HepG2 (cell line): ENCODE measurements around the gene CCN6. TPM values are rescaled to one million over a fixed set of nuclear protein-coding genes. Genes with fewer than 3 reads are reported as not detected.
A peak's percentile ranks its signal among the peaks of the same experiment; 100 is the strongest.

Experiments used
- ATF2 ChIP-seq: sonication (generic); formaldehyde crosslinking; IDR thresholded peaks from 2 replicates; pipeline ENCODE4 v1.4.0; 2020; ENCODE audit warnings: missing genetic modification reagents
- ATF7-NPFF ChIP-seq: sonication (generic); formaldehyde crosslinking; IDR thresholded peaks from 2 replicates; pipeline ENCODE4 v1.8.1; 2023; ENCODE audit warnings: mild to moderate bottlenecking, low read depth, missing genetic modification reagents, moderate library complexity
- DNMT3B ChIP-seq: conservative IDR thresholded peaks from 2 replicates; pipeline ENCODE4 v1.6.1; 2016; ENCODE audit warnings: missing biosample characterization, control low read depth
- ELF3 ChIP-seq: IDR thresholded peaks from 2 replicates; pipeline ENCODE4 v1.6.1; 2016; ENCODE audit warnings: missing genetic modification reagents, missing compliant biosample characterization
- GFI1 ChIP-seq: sonication (generic); formaldehyde crosslinking; IDR thresholded peaks from 2 replicates; pipeline ENCODE4 v1.5.0; 2020; ENCODE audit warnings: missing genetic modification reagents, mild to moderate bottlenecking, borderline replicate concordance
- HNF4A ChIP-seq: sonication (generic); formaldehyde crosslinking; IDR thresholded peaks from 2 replicates; pipeline ENCODE4 v1.4.0; 2020; ENCODE audit warnings: missing genetic modification reagents
- HNF4G ChIP-seq, 2 experiments: sonication (generic) in 1 of 2; formaldehyde crosslinking in 1 of 2; IDR thresholded peaks; 2 replicates each; pipeline versions ENCODE4 v1.4.0 to v1.6.1; 2011 to 2020; ENCODE audit warnings: borderline replicate concordance in 2 of 2, low read depth in 2 of 2, mild to moderate bottlenecking in 2 of 2, low read length in 1 of 2, missing genetic modification reagents in 1 of 2, moderate library complexity in 1 of 2
- IRF1 ChIP-seq: sonication (generic); formaldehyde crosslinking; IDR thresholded peaks from 2 replicates; pipeline ENCODE4 v1.4.0; 2020; ENCODE audit warnings: low read depth, mild to moderate bottlenecking, missing genetic modification reagents
- NFKBIZ ChIP-seq: IDR thresholded peaks from 2 replicates; pipeline ENCODE4 v1.6.1; 2018; ENCODE audit warnings: missing genetic modification reagents, missing compliant biosample characterization
- REL ChIP-seq: sonication (generic); formaldehyde crosslinking; conservative IDR thresholded peaks from 2 replicates; pipeline ENCODE4 v1.8.0; 2022; ENCODE audit warnings: mild to moderate bottlenecking, missing genetic modification reagents, moderate library complexity
- RFX3 ChIP-seq: IDR thresholded peaks from 2 replicates; pipeline ENCODE4 v1.6.1; 2016; ENCODE audit warnings: missing biosample characterization, missing genetic modification reagents
- RORA ChIP-seq: sonication (generic); formaldehyde crosslinking; IDR thresholded peaks from 2 replicates; pipeline ENCODE4 v1.5.0; 2020; ENCODE audit warnings: mild to moderate bottlenecking, missing genetic modification reagents, moderate library complexity
- SATB2 ChIP-seq: sonication (generic); formaldehyde crosslinking; IDR thresholded peaks from 2 replicates; pipeline ENCODE4 v1.5.0; 2020; ENCODE audit warnings: missing genetic modification reagents
- SMAD1 ChIP-seq: sonication (generic); formaldehyde crosslinking; IDR thresholded peaks from 2 replicates; pipeline ENCODE4 v1.4.0; 2020; ENCODE audit warnings: missing genetic modification reagents, low read depth, mild to moderate bottlenecking, borderline replicate concordance
- SRSF4 ChIP-seq: fragments of 200-400 bp; formaldehyde crosslinking; IDR thresholded peaks from one replicate; pipeline ENCODE4 v1.6.1; 2018; ENCODE audit warnings: mild to moderate bottlenecking, low read depth, low read length, moderate library complexity; ENCODE audit not compliant: poor library complexity, severe bottlenecking
- ZBTB34 ChIP-seq: sonication (generic); formaldehyde crosslinking; IDR thresholded peaks from 2 replicates; pipeline ENCODE4 v1.8.0; 2022; ENCODE audit warnings: mild to moderate bottlenecking, missing genetic modification reagents
- ZNF251 ChIP-seq: sonication (generic); formaldehyde crosslinking; IDR thresholded peaks from 2 replicates; pipeline ENCODE4 v1.9.0; 2021; ENCODE audit warnings: mild to moderate bottlenecking, missing genetic modification reagents
- ZNF7 ChIP-seq: IDR thresholded peaks from 2 replicates; pipeline ENCODE4 v1.6.1; 2016; ENCODE audit warnings: missing biosample characterization, missing genetic modification reagents
- ZNF780A ChIP-seq: sonication (generic); formaldehyde crosslinking; IDR thresholded peaks from 2 replicates; pipeline ENCODE4 v1.8.0; 2022; ENCODE audit warnings: mild to moderate bottlenecking, missing genetic modification reagents, moderate library complexity
- ZZZ3 ChIP-seq: sonication (generic); formaldehyde crosslinking; IDR thresholded peaks from 2 replicates; pipeline ENCODE4 v1.4.0; 2020; ENCODE audit warnings: missing genetic modification reagents, mild to moderate bottlenecking, borderline replicate concordance
- polyA plus RNA-seq, 8 experiments: library from polyadenylated mRNA; depleted of rRNA in 3 of 8; stranded (reverse) in 7 of 8; unstranded in 1 of 8; fragments of >200 nt; fragmentation: Illumina TruSeq in 4 of 8; extraction: Trizol in 4 of 8; gene quantifications; 2 replicates each; pipeline versions ENCODE4 v1.2.1 to v1.2.3, GENCODE V29; 2011 to 2016; ENCODE audit warnings: low read depth in 4 of 8, missing spikeins in 1 of 8, mixed read lengths in 1 of 8; ENCODE audit not compliant: insufficient read depth in 1 of 8
- total RNA-seq, 5 experiments: library from RNA; depleted of rRNA; stranded (reverse); fragments of >200 nt; fragmentation: Illumina TruSeq; extraction: Trizol; gene quantifications; 2 replicates each; pipeline ENCODE4 v1.2.3, GENCODE V29; 2016; ENCODE audit warnings: low read depth in 1 of 5
- TF ChIP-seq, protein P1 (sequence below): fragments of 450-650 bp; IDR thresholded peaks from 2 replicates; pipeline ENCODE4 v1.6.1; 2017; ENCODE audit warnings: mild to moderate bottlenecking
- TF ChIP-seq, protein P2 (sequence below): sonication (generic); formaldehyde crosslinking; IDR thresholded peaks from 2 replicates; pipeline ENCODE4 v1.5.0; 2020; ENCODE audit warnings: missing genetic modification reagents

The CCN6 gene
- total and polyA plus RNA-seq, 2 of the 13 experiments (the other 11 are each of a cell fraction or from before 2014, with no cell fraction given) = not detected

DNA sequence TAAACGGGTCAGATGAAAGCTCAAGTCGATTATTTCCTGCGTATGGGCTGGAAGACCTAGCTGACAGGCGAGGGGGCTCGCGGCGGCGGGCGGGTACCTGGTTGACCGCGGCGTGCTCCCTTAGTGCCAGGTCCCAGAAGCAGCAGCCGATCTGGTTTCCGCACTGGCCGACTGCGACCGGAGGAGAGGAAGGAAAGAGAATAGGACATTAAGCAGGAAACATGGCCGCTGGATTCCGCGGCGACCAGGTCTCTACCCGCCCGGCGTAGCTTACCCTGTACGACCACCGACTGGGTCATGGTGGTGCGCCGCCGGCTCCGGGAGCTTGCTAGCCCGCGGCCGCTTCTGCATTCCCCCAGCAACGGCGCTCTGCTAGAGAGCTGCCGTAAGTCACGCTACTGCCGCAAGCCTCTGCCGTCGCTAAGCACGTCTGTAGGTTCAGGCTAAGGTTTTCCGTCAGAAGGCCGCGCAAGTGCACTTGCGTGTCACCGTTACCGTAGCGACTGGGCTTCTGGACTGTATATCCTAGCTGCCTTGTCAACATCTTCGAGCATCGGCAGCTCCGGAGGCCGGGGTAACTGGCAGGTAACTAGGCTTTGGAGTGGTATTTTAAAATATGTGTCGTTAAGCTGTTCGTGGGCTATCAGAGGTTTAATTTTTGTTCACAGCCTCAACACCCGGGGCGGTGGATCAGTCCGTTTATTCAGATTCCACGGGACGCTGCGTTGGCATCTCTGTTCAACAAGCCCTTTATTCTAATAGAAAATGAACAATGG lies 33.4 kb downstream of the CCN6 start, which contains the start of the genes FAM229B and TUBE1 (continued):
- TF ChIP-seq GFI1 = peak; percentile 74
- no peak for TF ChIP-seq ZNF251 (CRISPR knock-in tag)
- TF ChIP-seq SMAD1 = 0 out of 2 replicates have a peak, but pooled peaks have one; percentile 74
- TF ChIP-seq, protein P1, sequence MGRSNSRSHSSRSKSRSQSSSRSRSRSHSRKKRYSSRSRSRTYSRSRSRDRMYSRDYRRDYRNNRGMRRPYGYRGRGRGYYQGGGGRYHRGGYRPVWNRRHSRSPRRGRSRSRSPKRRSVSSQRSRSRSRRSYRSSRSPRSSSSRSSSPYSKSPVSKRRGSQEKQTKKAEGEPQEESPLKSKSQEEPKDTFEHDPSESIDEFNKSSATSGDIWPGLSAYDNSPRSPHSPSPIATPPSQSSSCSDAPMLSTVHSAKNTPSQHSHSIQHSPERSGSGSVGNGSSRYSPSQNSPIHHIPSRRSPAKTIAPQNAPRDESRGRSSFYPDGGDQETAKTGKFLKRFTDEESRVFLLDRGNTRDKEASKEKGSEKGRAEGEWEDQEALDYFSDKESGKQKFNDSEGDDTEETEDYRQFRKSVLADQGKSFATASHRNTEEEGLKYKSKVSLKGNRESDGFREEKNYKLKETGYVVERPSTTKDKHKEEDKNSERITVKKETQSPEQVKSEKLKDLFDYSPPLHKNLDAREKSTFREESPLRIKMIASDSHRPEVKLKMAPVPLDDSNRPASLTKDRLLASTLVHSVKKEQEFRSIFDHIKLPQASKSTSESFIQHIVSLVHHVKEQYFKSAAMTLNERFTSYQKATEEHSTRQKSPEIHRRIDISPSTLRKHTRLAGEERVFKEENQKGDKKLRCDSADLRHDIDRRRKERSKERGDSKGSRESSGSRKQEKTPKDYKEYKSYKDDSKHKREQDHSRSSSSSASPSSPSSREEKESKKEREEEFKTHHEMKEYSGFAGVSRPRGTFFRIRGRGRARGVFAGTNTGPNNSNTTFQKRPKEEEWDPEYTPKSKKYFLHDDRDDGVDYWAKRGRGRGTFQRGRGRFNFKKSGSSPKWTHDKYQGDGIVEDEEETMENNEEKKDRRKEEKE = no peak
- TF ChIP-seq RFX3 = peak; percentile 91
- 0 out of 2 replicates have a peak, but pooled peaks have one; percentile 33 for TF ChIP-seq ZZZ3 (CRISPR knock-in tag)
- TF ChIP-seq ZNF7 = no peak
- TF ChIP-seq ELF3 = peak; percentile 67
- TF ChIP-seq, protein P2, sequence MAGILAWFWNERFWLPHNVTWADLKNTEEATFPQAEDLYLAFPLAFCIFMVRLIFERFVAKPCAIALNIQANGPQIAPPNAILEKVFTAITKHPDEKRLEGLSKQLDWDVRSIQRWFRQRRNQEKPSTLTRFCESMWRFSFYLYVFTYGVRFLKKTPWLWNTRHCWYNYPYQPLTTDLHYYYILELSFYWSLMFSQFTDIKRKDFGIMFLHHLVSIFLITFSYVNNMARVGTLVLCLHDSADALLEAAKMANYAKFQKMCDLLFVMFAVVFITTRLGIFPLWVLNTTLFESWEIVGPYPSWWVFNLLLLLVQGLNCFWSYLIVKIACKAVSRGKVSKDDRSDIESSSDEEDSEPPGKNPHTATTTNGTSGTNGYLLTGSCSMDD = no peak
- 0 out of 2 replicates have a peak, but pooled peaks have one; percentile 65 for TF ChIP-seq ZBTB34 (CRISPR knock-in tag)
- no peak for TF ChIP-seq DNMT3B (CRISPR knock-in tag)
- no peak for TF ChIP-seq RORA
- no peak for TF ChIP-seq SATB2 (CRISPR knock-in tag)
- TF ChIP-seq HNF4G (IDR thresholded peaks at IDR 0.05; ENCODE audit: borderline replicate concordance, low read depth, low read length) = no peak
- TF ChIP-seq HNF4G (CRISPR knock-in tag; IDR thresholded peaks at IDR 0.05; ENCODE audit: borderline replicate concordance, low read depth) = no peak
- no peak for TF ChIP-seq IRF1 (CRISPR knock-in tag)
- no peak for TF ChIP-seq ATF7-NPFF (CRISPR knock-in tag)
- peak; percentile 8; the same call in 1 of the 2 replicates for TF ChIP-seq HNF4A (CRISPR knock-in tag)
- TF ChIP-seq ATF2 (CRISPR knock-in tag) = peak; percentile 77
- TF ChIP-seq REL (CRISPR knock-in tag) = peak; percentile 70; the same call in 1 of the 2 replicates
- TF ChIP-seq NFKBIZ = peak; percentile 81; the same call in 1 of the 2 replicates
- peak; percentile 79; the same call in 1 of the 2 replicates for TF ChIP-seq ZNF780A
- no peak for TF ChIP-seq SRSF4
